ENCODE results near the gene CRYBB1.
"Not testable (repeated sequence)": the region's sequence is repeated elsewhere in the genome, so short reads cannot be mapped to it uniquely, and the experiment has no call there.

CRYBB1 gene

GRCh38 chr22:26635117-26635516 lies 17.3 kb upstream of the CRYBB1 start:
- DNase-seq: no peak

- DNase-seq: no peak
These were observed 16.4 kb upstream of the CRYBB1 start for GRCh38 chr22:26634189-26634588.

- no peak for DNase-seq
These were observed 14.8 kb upstream of the CRYBB1 start for GRCh38 chr22:26632422-26633155.

GRCh38 chr22:26631282-26631681 lies 13.5 kb upstream of the CRYBB1 start:
- DNase-seq: no peak

GRCh38 chr22:26629988-26630761 lies 12.3 kb upstream of the CRYBB1 start:
- no peak for DNase-seq

GRCh38 chr22:26624803-26625202 lies 7.0 kb upstream of the CRYBB1 start:
- no peak for DNase-seq

- DNase-seq: no peak
These were observed 6.2 kb upstream of the CRYBB1 start for GRCh38 chr22:26623984-26624383.

- no peak for DNase-seq
These were observed 3.8 kb upstream of the CRYBB1 start, which contains the start of gene CRYBA4 for GRCh38 chr22:26621663-26622062. TSS of gene CRYBA4 (plus strand) at chr22:26621963. CDS start at chr22:26622597, 634 bp downstream.

- DNase-seq: no peak
These were observed 2.4 kb upstream of the CRYBB1 start for GRCh38 chr22:26620197-26620596.

- DNase-seq: no peak
These were observed 1.7 kb upstream of the CRYBB1 start for GRCh38 chr22:26619510-26619909.

- no peak for DNase-seq
These were observed 628 bp upstream of the CRYBB1 start for GRCh38 chr22:26618455-26618854.

- no peak for DNase-seq
These were observed 1.2 kb downstream of the CRYBB1 start for GRCh38 chr22:26616650-26617049.

- no peak for DNase-seq
These were observed 1.9 kb downstream of the CRYBB1 start for GRCh38 chr22:26615830-26616435.

- no peak for DNase-seq
These were observed 2.7 kb downstream of the CRYBB1 start for GRCh38 chr22:26615149-26615548.

- no peak for DNase-seq
These were observed 3.5 kb downstream of the CRYBB1 start for GRCh38 chr22:26614322-26614721.

GRCh38 chr22:26613753-26614152 lies 4.1 kb downstream of the CRYBB1 start:
- DNase-seq: not testable (repeated sequence)

- DNase-seq: no peak
These were observed 5.2 kb downstream of the CRYBB1 start for GRCh38 chr22:26612652-26613051.

GRCh38 chr22:26610996-26611395 lies 6.8 kb downstream of the CRYBB1 start:
- no peak for DNase-seq

GRCh38 chr22:26610072-26610958 lies 7.5 kb downstream of the CRYBB1 start:
- no peak for DNase-seq

GRCh38 chr22:26609287-26609686 lies 8.5 kb downstream of the CRYBB1 start:
- no peak for DNase-seq

GRCh38 chr22:26608129-26608528 lies 9.7 kb downstream of the CRYBB1 start:
- no peak for DNase-seq

- no peak for DNase-seq
These were observed 11.2 kb downstream of the CRYBB1 start for GRCh38 chr22:26606611-26607010.

GRCh38 chr22:26604368-26604767 lies 13.5 kb downstream of the CRYBB1 start:
- DNase-seq: no peak

Measured in bone marrow (tissue), 2 donors.